HepG2 (cell line): ENCODE data around the gene SIGLEC9. TPM values are rescaled to one million over a fixed set of nuclear protein-coding genes. Genes with fewer than 3 reads are reported as not detected.

ENCODE experiments used
- ATAC-seq: fragments of 200-7000 bp; cut with Tn5 transposase; 3 replicates; pipeline ENCODE4 v1.9.1; 2020; ENCODE audit warnings: mild to moderate bottlenecking, moderate library complexity
- BruUV-seq: library from RNA; stranded (reverse); fragments of 400-500 nt; replicated peaks from 2 replicates; lab custom pipeline; 2021; lab: Mats Ljungman, UMichigan
- CTCF ChIA-PET: fragments of 300-600 bp; formaldehyde crosslinking; extraction: SDS; loops from one replicate; lab custom pipeline; 2021; ENCODE audit warnings: low total read pairs, inconsistent platforms, low intra/inter-chr PET ratio; lab: Yijun Ruan, JAX
- POLR2A ChIA-PET: fragments of 350-600 bp; sonication (Branson Sonifier 250); formaldehyde crosslinking; loops from one replicate; lab custom pipeline; 2020; ENCODE audit warnings: antibody characterized with exemption, inconsistent platforms; lab: Yijun Ruan, JAX
- DNase-seq: peaks from one replicate; pipeline ENCODE4 v3.0.0-alpha.2; 2015; ENCODE audit warnings: low spot score
- FAIRE-seq: peaks from 3 replicates; lab custom pipeline; 2011; peaks lifted over from hg19 to GRCh38; lab: Jason Lieb, UNC
- H2AFZ ChIP-seq: one replicate; pipeline ENCODE4 v1.6.1; 2011; ENCODE audit warnings: low read length, inconsistent platforms
- H3K27ac ChIP-seq: fragments of 300-600 bp; 3 replicates; pipeline ENCODE4 v1.8.0; 2011; ENCODE audit warnings: mixed run types, mild to moderate bottlenecking, mixed read lengths, low read length, inconsistent platforms; ENCODE audit not compliant: insufficient read depth; ENCODE audit errors: extremely low read length
- H3K27me3 ChIP-seq, 2 experiments: fragments of 200-600 bp in 1 of 2; 2 replicates in 1 of 2; 3 replicates in 1 of 2; pipeline versions ENCODE4 v1.6.0 to v1.8.0; 2011; ENCODE audit warnings: low read length in 2 of 2, mild to moderate bottlenecking in 2 of 2, moderate library complexity in 2 of 2, inconsistent platforms in 1 of 2; ENCODE audit not compliant: insufficient read depth in 2 of 2, control insufficient read depth in 1 of 2
- H3K36me3 ChIP-seq, 2 experiments: fragments of 200-600 bp in 1 of 2; replicated peaks in 1 of 2; 2 replicates in 1 of 2; 3 replicates in 1 of 2; pipeline versions ENCODE4 v1.5.1 to v1.8.0; 2011; ENCODE audit warnings: low read length in 2 of 2, inconsistent platforms in 1 of 2; ENCODE audit not compliant: insufficient read depth in 2 of 2, control insufficient read depth in 1 of 2
- H3K4me1 ChIP-seq: 2 replicates; pipeline ENCODE4 v1.5.1; 2012; ENCODE audit warnings: low read length, inconsistent platforms; ENCODE audit not compliant: insufficient read depth
- H3K4me2 ChIP-seq: 2 replicates; pipeline ENCODE4 v1.6.0; 2011; ENCODE audit warnings: low read depth, low read length, inconsistent platforms
- H3K4me3 ChIP-seq, 3 experiments: fragments of 200-600 bp in 1 of 3; sonication (generic), shearing (Covaris generic) in 1 of 3; replicated peaks in 1 of 3; 2 replicates each; pipeline ENCODE4 v1.5.1; 2011 to 2016; ENCODE audit warnings: low read length in 3 of 3, inconsistent platforms in 2 of 3, low read depth in 2 of 3, mild to moderate bottlenecking in 2 of 3, control low read depth in 1 of 3, mixed read lengths in 1 of 3; ENCODE audit not compliant: insufficient read depth in 1 of 3
- H3K79me2 ChIP-seq: one replicate; pipeline ENCODE4 v1.6.1; 2011; ENCODE audit warnings: low read length, inconsistent platforms; ENCODE audit not compliant: insufficient read depth
- H3K9ac ChIP-seq: 2 replicates; pipeline ENCODE4 v1.6.0; 2011; ENCODE audit warnings: mild to moderate bottlenecking, low read depth, low read length, inconsistent platforms; ENCODE audit not compliant: insufficient read depth
- H3K9me3 ChIP-seq: 2 replicates; pipeline ENCODE4 v1.5.1; 2012; ENCODE audit warnings: mild to moderate bottlenecking, low read length
- H4K20me1 ChIP-seq: 2 replicates; pipeline ENCODE4 v1.6.0; 2011; ENCODE audit warnings: inconsistent platforms, mild to moderate bottlenecking, low read length, moderate library complexity; ENCODE audit not compliant: insufficient read depth
- ATF7-NPFF ChIP-seq: sonication (generic); formaldehyde crosslinking; IDR thresholded peaks from 2 replicates; pipeline ENCODE4 v1.8.1; 2023; ENCODE audit warnings: mild to moderate bottlenecking, low read depth, missing genetic modification reagents, moderate library complexity
- CREB1 ChIP-seq, 2 experiments: fragments of 450-650 bp in 1 of 2; IDR thresholded peaks; 2 replicates each; pipeline ENCODE4 v1.6.1; 2016 to 2017; ENCODE audit warnings: control low read depth in 1 of 2, mild to moderate bottlenecking in 1 of 2, missing compliant biosample characterization in 1 of 2, missing genetic modification characterization in 1 of 2
- DPF2 ChIP-seq: sonication (generic); formaldehyde crosslinking; IDR thresholded peaks from 2 replicates; pipeline ENCODE4 v1.4.0; 2020; ENCODE audit warnings: mild to moderate bottlenecking, low read depth, missing genetic modification reagents, borderline replicate concordance
- HES4 ChIP-seq: sonication (generic); formaldehyde crosslinking; IDR thresholded peaks from 2 replicates; pipeline ENCODE4 v1.9.0; 2021; ENCODE audit warnings: mild to moderate bottlenecking, missing genetic modification reagents, borderline replicate concordance
- KDM5A ChIP-seq: fragments of 200-600 bp; sonication (generic); IDR thresholded peaks from 2 replicates; pipeline ENCODE4 v1.7.0; 2018; ENCODE audit warnings: antibody characterized with exemption, mild to moderate bottlenecking, low read length, borderline replicate concordance
- MEIS1 ChIP-seq: sonication (generic); formaldehyde crosslinking; IDR thresholded peaks from 2 replicates; pipeline ENCODE4 v1.9.0; 2021; ENCODE audit warnings: mild to moderate bottlenecking, missing genetic modification reagents, moderate library complexity, borderline replicate concordance
- MXD4 ChIP-seq: IDR thresholded peaks from 2 replicates; pipeline ENCODE4 v1.6.1; 2016; ENCODE audit warnings: mild to moderate bottlenecking, missing biosample characterization, missing genetic modification reagents
- PCBP1 ChIP-seq: fragments of 200-400 bp; formaldehyde crosslinking; IDR thresholded peaks from 2 replicates; pipeline ENCODE4 v1.6.1; 2017; ENCODE audit warnings: mild to moderate bottlenecking, low read depth, low read length, borderline replicate concordance
- SRY ChIP-seq: sonication (generic); formaldehyde crosslinking; IDR thresholded peaks from 2 replicates; pipeline ENCODE4 v1.8.0; 2022; ENCODE audit warnings: mild to moderate bottlenecking, missing genetic modification reagents
- ZNF263 ChIP-seq: sonication (generic); formaldehyde crosslinking; IDR thresholded peaks from 2 replicates; pipeline ENCODE4 v1.4.0; 2020; ENCODE audit warnings: missing genetic modification reagents
- ZNF431 ChIP-seq: sonication (generic); formaldehyde crosslinking; IDR thresholded peaks from 2 replicates; pipeline ENCODE4 v1.9.0; 2022; ENCODE audit warnings: missing genetic modification reagents, low read depth, mild to moderate bottlenecking, borderline replicate concordance
- ZNF547 ChIP-seq: sonication (generic); formaldehyde crosslinking; IDR thresholded peaks from 2 replicates; pipeline ENCODE4 v1.5.1; 2020; ENCODE audit warnings: mild to moderate bottlenecking, missing genetic modification reagents
- ZNF558 ChIP-seq: sonication (generic); formaldehyde crosslinking; IDR thresholded peaks from 2 replicates; pipeline ENCODE4 v1.9.0; 2022; ENCODE audit warnings: mild to moderate bottlenecking, missing genetic modification reagents, borderline replicate concordance
- WGBS: methylation state at CpG from one replicate; pipeline ENCODE4 v1.1.6; 2017; ENCODE audit warnings: low lambda C conversion rate; 5-methylcytosine and 5-hydroxymethylcytosine counted together
- in situ Hi-C: cut with HindIII; loops from 2 replicates; pipeline ENCODE4 v1.10.0; 2017; ENCODE audit warnings: low pct_unique_long_range_greater_than_20kb; ENCODE audit not compliant: extremely low pct_ligation_motif_present
- intact Hi-C: fragments of 100-400 bp; cut with micrococcal nuclease; formaldehyde crosslinking; loops from one replicate; pipeline ENCODE4 v1.10.0; 2022; ENCODE audit not compliant: unreplicated experiment
- polyA plus RNA-seq, 8 experiments: library from polyadenylated mRNA; depleted of rRNA in 3 of 8; stranded (reverse) in 7 of 8; unstranded in 1 of 8; fragments of >200 nt; fragmentation: Illumina TruSeq in 4 of 8; extraction: Trizol in 4 of 8; gene quantifications; 2 replicates each; pipeline versions ENCODE4 v1.2.1 to v1.2.3, GENCODE V29; 2011 to 2016; ENCODE audit warnings: low read depth in 4 of 8, missing spikeins in 1 of 8, mixed read lengths in 1 of 8; ENCODE audit not compliant: insufficient read depth in 1 of 8
- total RNA-seq, 5 experiments: library from RNA; depleted of rRNA; stranded (reverse); fragments of >200 nt; fragmentation: Illumina TruSeq; extraction: Trizol; gene quantifications; 2 replicates each; pipeline ENCODE4 v1.2.3, GENCODE V29; 2016; ENCODE audit warnings: low read depth in 1 of 5
- TF ChIP-seq, protein P1 (sequence below): sonication (generic); formaldehyde crosslinking; IDR thresholded peaks from 2 replicates; pipeline ENCODE4 v1.4.0; 2020; ENCODE audit warnings: low read depth, mild to moderate bottlenecking, missing genetic modification reagents
- TF ChIP-seq, protein P2 (sequence below), 2 experiments: sonication (generic) in 1 of 2; formaldehyde crosslinking in 1 of 2; IDR thresholded peaks; 2 replicates each; pipeline versions ENCODE4 v1.4.0 to v1.6.1; 2018 to 2020; ENCODE audit warnings: missing genetic modification reagents in 2 of 2, borderline replicate concordance in 1 of 2, low read depth in 1 of 2, mild to moderate bottlenecking in 1 of 2, missing biosample characterization in 1 of 2
- TF ChIP-seq, protein P3 (sequence below): sonication (generic); formaldehyde crosslinking; IDR thresholded peaks from 2 replicates; pipeline ENCODE4 v1.4.0; 2020; ENCODE audit warnings: missing genetic modification reagents, low read depth, mild to moderate bottlenecking, borderline replicate concordance

SIGLEC9 gene
- total and polyA plus RNA-seq, 2 of the 13 experiments (the other 11 are each of a cell fraction or from before 2014, with no cell fraction given) = not detected

DNA sequence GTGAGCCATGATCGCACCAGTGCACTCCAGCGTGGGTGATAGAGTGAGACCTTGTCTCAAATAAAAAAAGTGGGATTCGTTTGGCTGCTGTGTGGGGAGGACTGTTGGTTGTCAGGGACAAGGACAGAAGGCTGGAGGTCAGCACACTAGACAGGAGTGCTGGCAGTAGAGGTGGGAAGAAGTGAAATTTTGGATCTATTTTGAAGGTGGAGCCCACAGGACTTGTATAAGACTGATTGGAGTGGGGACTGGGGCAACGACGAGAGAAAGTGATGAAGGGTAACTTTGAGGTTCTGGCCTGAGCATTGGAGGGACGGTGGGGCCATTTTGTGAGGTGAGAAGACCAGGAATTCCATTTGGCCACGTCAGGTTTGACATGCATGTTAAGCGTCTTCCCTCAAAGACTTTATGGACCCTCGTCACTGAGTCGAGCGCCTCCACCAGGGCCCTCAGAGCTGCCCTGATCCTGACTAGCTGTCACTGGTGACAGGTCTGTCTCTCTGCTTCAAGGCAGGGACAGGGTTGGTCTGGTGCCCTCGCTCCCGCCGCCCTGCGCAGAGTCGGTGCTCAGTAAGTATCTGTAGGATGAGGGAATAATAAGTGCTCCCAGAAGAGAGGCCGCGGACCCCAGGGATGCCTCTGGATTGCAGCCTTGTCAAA, 17.2 kb upstream of the SIGLEC9 start:
- Histone ChIP-seq H3K9me3 (no peaks in the 10 kb centered on the region), H3K36me3 (peaks cover 3 to 6% of the 10 kb centered on the region in 2 experiments; a peak in 2 of 5 replicates), H2AFZ (no peak overlapping the region), H3K79me2 (peaks cover 3% of the 10 kb centered on the region), H3K9ac (peak overlapping the region; percentile 76), H3K4me2 (peak overlapping the region; percentile 92), H3K4me3 (peak overlapping the region; percentile 66 to 91 (median 90)), H4K20me1 (no peaks in the 10 kb centered on the region), H3K27ac (peak overlapping the region; percentile 52), H3K27me3 (peaks cover 0 to 3% of the 10 kb centered on the region in 2 experiments; a peak in 1 of 5 replicates), H3K4me1 (peaks cover 15% of the 10 kb centered on the region)
- peak; percentile 62 for ATAC-seq
- intact Hi-C loops = loop anchor here (10.0 kb wide), 1 partner anchor 173 kb away; no protein-coding TSS in a partner anchor
- TF ChIP-seq MEIS1 (0 out of 2 replicates have a peak, but pooled peaks have one; percentile 35), SRY (CRISPR knock-in tag) (peak; percentile 4; the same call in 1 of the 2 replicates), ZNF547 (CRISPR knock-in tag) (no peak), HES4 (no peak), ZNF431 (CRISPR knock-in tag) (0 out of 2 replicates have a peak, but pooled peaks have one; percentile 22), PCBP1 (no peak), ATF7-NPFF (CRISPR knock-in tag) (0 out of 2 replicates have a peak, but pooled peaks have one; percentile 22), ZNF263 (CRISPR knock-in tag) (0 out of 2 replicates have a peak, but pooled peaks have one; percentile 37), ZNF558 (CRISPR knock-in tag) (0 out of 2 replicates have a peak, but pooled peaks have one; percentile 47), DPF2 (CRISPR knock-in tag) (no peak), KDM5A (peak; percentile 23; the same call in 1 of the 2 replicates), MXD4 (CRISPR knock-in tag) (0 out of 2 replicates have a peak, but pooled peaks have one; percentile 5), CREB1 (IDR thresholded peaks at IDR 0.05) (0 out of 2 replicates have a peak, but pooled peaks have one; percentile 14), CREB1 (CRISPR knock-in tag; IDR thresholded peaks at IDR 0.05) (no peak)
- TF ChIP-seq, protein P1, sequence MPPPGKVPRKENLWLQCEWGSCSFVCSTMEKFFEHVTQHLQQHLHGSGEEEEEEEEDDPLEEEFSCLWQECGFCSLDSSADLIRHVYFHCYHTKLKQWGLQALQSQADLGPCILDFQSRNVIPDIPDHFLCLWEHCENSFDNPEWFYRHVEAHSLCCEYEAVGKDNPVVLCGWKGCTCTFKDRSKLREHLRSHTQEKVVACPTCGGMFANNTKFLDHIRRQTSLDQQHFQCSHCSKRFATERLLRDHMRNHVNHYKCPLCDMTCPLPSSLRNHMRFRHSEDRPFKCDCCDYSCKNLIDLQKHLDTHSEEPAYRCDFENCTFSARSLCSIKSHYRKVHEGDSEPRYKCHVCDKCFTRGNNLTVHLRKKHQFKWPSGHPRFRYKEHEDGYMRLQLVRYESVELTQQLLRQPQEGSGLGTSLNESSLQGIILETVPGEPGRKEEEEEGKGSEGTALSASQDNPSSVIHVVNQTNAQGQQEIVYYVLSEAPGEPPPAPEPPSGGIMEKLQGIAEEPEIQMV = 0 out of 2 replicates have a peak, but pooled peaks have one; percentile 63
- TF ChIP-seq, protein P2, sequence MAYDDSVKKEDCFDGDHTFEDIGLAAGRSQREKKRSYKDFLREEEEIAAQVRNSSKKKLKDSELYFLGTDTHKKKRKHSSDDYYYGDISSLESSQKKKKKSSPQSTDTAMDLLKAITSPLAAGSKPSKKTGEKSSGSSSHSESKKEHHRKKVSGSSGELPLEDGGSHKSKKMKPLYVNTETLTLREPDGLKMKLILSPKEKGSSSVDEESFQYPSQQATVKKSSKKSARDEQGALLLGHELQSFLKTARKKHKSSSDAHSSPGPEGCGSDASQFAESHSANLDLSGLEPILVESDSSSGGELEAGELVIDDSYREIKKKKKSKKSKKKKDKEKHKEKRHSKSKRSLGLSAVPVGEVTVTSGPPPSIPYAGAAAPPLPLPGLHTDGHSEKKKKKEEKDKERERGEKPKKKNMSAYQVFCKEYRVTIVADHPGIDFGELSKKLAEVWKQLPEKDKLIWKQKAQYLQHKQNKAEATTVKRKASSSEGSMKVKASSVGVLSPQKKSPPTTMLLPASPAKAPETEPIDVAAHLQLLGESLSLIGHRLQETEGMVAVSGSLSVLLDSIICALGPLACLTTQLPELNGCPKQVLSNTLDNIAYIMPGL (CRISPR knock-in tag; IDR thresholded peaks at IDR 0.05; ENCODE audit: borderline replicate concordance in 1 of 2, low read depth in 1 of 2) = peak in 1 of 2 experiments; percentile 32; a peak in 1 of 4 replicates
- TF ChIP-seq, protein P3, sequence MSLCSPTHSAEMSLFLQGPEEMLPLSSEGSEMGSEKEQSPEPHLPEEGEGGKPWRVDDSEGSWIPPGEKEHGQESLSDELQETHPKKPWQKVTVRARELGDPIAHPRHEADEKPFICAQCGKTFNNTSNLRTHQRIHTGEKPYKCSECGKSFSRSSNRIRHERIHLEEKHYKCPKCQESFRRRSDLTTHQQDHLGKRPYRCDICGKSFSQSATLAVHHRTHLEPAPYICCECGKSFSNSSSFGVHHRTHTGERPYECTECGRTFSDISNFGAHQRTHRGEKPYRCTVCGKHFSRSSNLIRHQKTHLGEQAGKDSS = peak; percentile 51; the same call in 1 of the 2 replicates
- POLR2A ChIA-PET = no interaction called here
- BruUV-seq = TSS peak; percentile 65
- CTCF ChIA-PET = no interaction called here
- FAIRE-seq = no peak
- 15% methylated on average over 9 of the region's 18 CpGs for WGBS
- in situ Hi-C loops = no loop called here
- DNase-seq = peak; percentile 37
